ENCODE data around the gene COQ8B.

The COQ8B gene

GRCh38 chr19:40705950-40706619 is 10.6 kb downstream of the COQ8B start:
- H3K36me3 ChIP-seq = peaks cover 95% of the 10 kb centered on the region
- TF ChIP-seq CTCF (IDR thresholded peaks at IDR 0.05) = no peak
- H3K4me3 ChIP-seq (ENCODE audit: low read depth in 1 of 2, low read length in 1 of 2) = no peak overlapping the region

GRCh38 chr19:40705362-40705651 is 11.4 kb downstream of the COQ8B start:
- no peak for TF ChIP-seq CTCF (IDR thresholded peaks at IDR 0.05)
- no peak overlapping the region for H3K27ac ChIP-seq
- peaks cover 0 to 3% of the 10 kb centered on the region in 2 experiments for H3K4me1 ChIP-seq (ENCODE audit: control insufficient read depth in 1 of 2, insufficient read depth in 1 of 2, low read depth in 1 of 2, low read length in 1 of 2)
- peaks cover 97% of the 10 kb centered on the region for H3K36me3 ChIP-seq
- no peaks in the 10 kb centered on the region for H3K27me3 ChIP-seq
- H3K4me3 ChIP-seq (ENCODE audit: low read depth in 1 of 2, low read length in 1 of 2) = no peak overlapping the region
- H3K9me3 ChIP-seq = no peaks in the 10 kb centered on the region

More at GRCh38 chr19:40705950-40706619, 10.6 kb downstream of the COQ8B start:
- Histone ChIP-seq H3K9me3 (no peaks in the 10 kb centered on the region), H3K27ac (no peak overlapping the region), H3K4me1 (ENCODE audit: control insufficient read depth in 1 of 2, insufficient read depth in 1 of 2, low read depth in 1 of 2, low read length in 1 of 2) (peaks cover 0 to 3% of the 10 kb centered on the region in 2 experiments), H3K27me3 (no peaks in the 10 kb centered on the region)

- peaks cover 97% of the 10 kb centered on the region for H3K36me3 ChIP-seq
- no peaks in the 10 kb centered on the region for H3K27me3 ChIP-seq
- no peaks in the 10 kb centered on the region for H3K9me3 ChIP-seq
- no peak overlapping the region for H3K4me3 ChIP-seq (ENCODE audit: low read depth in 1 of 2, low read length in 1 of 2)
- no peak for TF ChIP-seq CTCF (IDR thresholded peaks at IDR 0.05)
- H3K4me1 ChIP-seq (ENCODE audit: control insufficient read depth in 1 of 2, insufficient read depth in 1 of 2, low read depth in 1 of 2, low read length in 1 of 2) = no peaks in the 10 kb centered on the region
- no peak overlapping the region for H3K27ac ChIP-seq
Measured at GRCh38 chr19:40704491-40705361, 12.0 kb downstream of the COQ8B start.

- H3K27me3 ChIP-seq = no peaks in the 10 kb centered on the region
- H3K4me1 ChIP-seq (ENCODE audit: control insufficient read depth in 1 of 2, insufficient read depth in 1 of 2, low read depth in 1 of 2, low read length in 1 of 2) = no peaks in the 10 kb centered on the region
- no peak overlapping the region for H3K27ac ChIP-seq
- H3K4me3 ChIP-seq (ENCODE audit: low read depth in 1 of 2, low read length in 1 of 2) = no peak overlapping the region
- no peak for TF ChIP-seq CTCF (IDR thresholded peaks at IDR 0.05)
- H3K9me3 ChIP-seq = no peaks in the 10 kb centered on the region
- peaks cover 88% of the 10 kb centered on the region for H3K36me3 ChIP-seq
Measured at GRCh38 chr19:40703029-40703755, 13.5 kb downstream of the COQ8B start.

GRCh38 chr19:40702337-40703012 is 14.2 kb downstream of the COQ8B start:
- Histone ChIP-seq H3K36me3 (peaks cover 81% of the 10 kb centered on the region), H3K4me1 (ENCODE audit: control insufficient read depth in 1 of 2, insufficient read depth in 1 of 2, low read depth in 1 of 2, low read length in 1 of 2) (no peaks in the 10 kb centered on the region), H3K9me3 (no peaks in the 10 kb centered on the region), H3K4me3 (ENCODE audit: low read depth in 1 of 2, low read length in 1 of 2) (no peak overlapping the region), H3K27ac (no peak overlapping the region), H3K27me3 (no peaks in the 10 kb centered on the region)
- TF ChIP-seq CTCF (IDR thresholded peaks at IDR 0.05) = no peak

All from neutrophil (primary cell).